GM20000 (cell line): ENCODE results near the gene CLEC4E.

Source experiments
- DNase-seq: peaks from one replicate; pipeline ENCODE4 v3.0.0; 2012; ENCODE audit warnings: low spot score
- CTCF ChIP-seq: IDR thresholded peaks from 2 replicates; pipeline ENCODE4 v1.5.1; 2012; ENCODE audit warnings: mild to moderate bottlenecking, control low read depth; ENCODE audit errors: extremely low read depth, missing control alignments

The CLEC4E gene

GRCh38 chr12:8532045-8532444 lies 8.7 kb downstream of the CLEC4E start:
- no peak for DNase-seq
- no peak for TF ChIP-seq CTCF

- DNase-seq, result no peak
These were observed 13.2 kb downstream of the CLEC4E start for GRCh38 chr12:8527250-8528130.

DNA sequence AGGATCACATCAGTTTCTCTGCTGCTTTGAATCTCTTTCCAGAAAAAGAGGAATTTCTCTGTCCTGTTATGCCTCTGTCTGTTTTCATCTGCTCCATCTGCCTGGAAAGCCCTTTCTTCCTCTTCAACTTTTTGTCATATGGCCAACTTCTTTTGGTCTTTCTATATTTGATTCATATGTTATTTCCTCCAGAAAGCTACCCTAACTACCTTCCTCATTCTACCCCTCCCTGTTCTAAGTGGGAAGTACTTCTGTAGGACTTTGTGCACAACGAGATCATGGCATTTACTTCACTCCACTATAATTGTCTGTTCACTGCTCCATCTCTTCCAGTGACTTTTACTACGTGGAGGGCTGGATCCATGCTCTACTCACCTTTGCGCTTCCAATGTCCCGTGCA lies 21.5 kb downstream of the CLEC4E start:
- no peak for TF ChIP-seq CTCF
- no peak for DNase-seq

More at GRCh38 chr12:8527250-8528130, 13.2 kb downstream of the CLEC4E start:
- TF ChIP-seq CTCF, result no peak

- no peak for TF ChIP-seq CTCF
- no peak for DNase-seq
These were observed 22.7 kb downstream of the CLEC4E start for GRCh38 chr12:8517971-8518370.

DNA sequence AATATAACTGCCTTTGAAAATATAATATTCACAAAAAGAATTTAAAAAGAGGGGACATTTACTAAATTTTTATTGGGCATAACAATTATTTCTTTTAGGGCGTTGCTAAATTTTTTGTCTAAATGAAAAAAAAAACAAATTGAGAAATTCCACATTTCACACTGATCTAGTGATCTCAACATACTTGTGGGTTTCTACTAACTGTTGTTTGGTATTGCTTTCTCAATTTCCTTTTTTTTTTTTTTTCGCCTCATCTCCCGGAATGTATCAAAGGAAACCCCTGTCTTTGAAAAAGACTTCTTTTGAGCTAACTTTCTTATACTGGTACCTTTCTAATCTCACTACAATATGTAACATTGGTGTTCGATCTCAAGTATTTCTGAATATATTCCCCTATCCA lies 27.4 kb downstream of the CLEC4E start, which contains the start of gene CLEC4D:
Gene CLEC4D, plus strand, starts transcription at position 248 of the 400 bp plus-strand sequence. CDS start 230 bp downstream, outside the sequence.
- no peak for TF ChIP-seq CTCF
- no peak for DNase-seq

DNA sequence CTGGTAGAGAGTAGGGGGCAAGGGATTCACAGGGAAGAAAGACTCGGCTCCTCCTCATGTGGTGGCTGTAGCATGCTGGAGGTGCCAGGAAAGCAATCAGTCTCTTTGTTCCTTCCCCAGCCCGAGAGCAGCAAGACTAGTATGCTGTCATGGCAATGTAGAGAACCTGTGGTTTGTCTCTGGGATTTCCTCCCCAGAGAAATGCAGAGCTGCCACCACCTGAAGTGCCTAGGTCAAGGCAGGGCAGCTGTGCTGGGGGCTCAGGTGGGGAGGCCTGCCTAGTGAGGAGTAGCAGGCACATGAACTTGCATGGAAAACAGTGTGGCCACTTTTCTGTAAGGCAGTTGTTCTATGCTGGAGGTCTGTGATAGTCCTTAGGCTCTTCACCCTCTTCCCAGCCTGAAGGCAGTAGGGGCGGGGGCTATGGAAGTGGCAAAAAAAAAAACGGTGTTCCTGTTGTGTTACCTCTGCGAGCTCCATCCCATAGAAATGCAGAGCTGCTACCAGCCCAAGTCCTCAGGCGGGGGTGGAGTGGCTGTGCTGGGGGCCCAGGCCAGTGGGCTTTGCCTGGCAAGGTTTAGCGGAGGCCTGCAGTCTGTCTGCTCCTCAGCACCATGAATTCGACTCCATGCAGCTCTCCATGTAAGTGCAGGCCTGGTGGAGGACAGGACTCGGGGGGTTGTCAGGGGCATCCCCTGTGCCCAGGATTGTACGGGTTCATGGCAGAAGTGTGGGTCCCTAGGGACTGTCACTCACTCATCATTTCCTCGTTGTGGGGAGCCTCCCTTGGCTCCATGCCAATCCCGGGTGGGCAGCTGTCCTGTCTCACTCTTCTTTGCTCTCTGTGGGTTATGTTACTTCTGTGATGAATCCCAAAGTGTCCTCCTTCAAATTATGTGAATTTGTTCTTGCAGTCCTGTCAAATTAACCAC lies 31.5 kb downstream of the CLEC4E start:
- no peak for DNase-seq
- TF ChIP-seq CTCF, result no peak

DNA sequence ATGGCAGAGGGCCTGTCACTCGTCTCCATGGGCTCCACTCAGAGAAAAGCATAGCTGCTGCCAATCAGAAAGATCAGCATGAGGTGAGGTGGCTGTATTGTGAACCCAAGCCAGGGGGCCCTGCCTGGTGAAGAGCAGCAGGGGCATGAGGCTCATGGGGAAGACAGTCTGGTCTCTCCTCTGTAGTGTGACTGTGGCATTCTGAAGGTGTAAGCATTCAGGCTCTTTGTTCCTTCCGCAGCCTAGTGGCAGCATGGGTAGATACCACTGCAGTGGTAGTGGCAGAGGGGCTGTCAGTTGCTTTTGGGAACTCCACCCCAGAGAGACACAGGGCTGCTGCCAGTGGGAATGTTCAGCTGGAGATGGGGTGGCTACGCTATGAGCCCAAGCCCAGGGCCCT lies 32.5 kb downstream of the CLEC4E start:
- TF ChIP-seq CTCF, result no peak
- no peak for DNase-seq
